Measurements from ENCODE around the gene CHRM2. TPM values are rescaled to one million over a fixed set of nuclear protein-coding genes. Genes with fewer than 3 reads are reported as not detected.

Gene CHRM2
- total RNA-seq, 1 experiment from 2014 or later: not detected

DNA sequence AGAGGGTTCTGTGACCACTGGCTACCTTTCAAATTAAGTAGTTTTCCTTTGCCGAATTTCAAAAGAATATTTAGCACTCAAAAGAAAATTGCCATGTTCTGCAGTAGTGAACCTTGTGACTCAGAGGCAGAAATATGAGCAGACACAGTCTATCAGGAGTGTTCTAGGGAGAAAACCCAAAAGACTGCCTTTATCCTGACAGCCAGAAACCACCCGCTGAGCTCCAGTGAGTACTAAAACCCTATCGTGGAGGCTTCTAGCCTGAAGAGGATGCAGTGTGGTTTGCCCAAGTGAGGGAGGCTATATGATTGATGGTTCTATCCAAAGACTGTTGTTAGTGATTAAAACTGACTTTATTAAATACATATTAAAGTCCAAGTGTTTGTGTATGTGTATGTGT lies 21.9 kb downstream of the CHRM2 start:
- Histone ChIP-seq H3K14ac (ENCODE audit: insufficient read depth, low read length) (no peak overlapping the region), H2BK5ac (ENCODE audit: insufficient read length, low read length) (no peak overlapping the region), H2AFZ (ENCODE audit: low read length) (no peak overlapping the region), H3K4ac (ENCODE audit: low read depth, low read length) (no peak overlapping the region), H4K20me1 (ENCODE audit: control insufficient read depth, insufficient read depth, insufficient read length) (no peaks in the 10 kb centered on the region), H3K4me2 (ENCODE audit: insufficient read depth, insufficient read length, low read length) (no peak overlapping the region), H4K91ac (ENCODE audit: insufficient read length, low read depth, low read length) (no peak overlapping the region), H3K4me1 (ENCODE audit: insufficient read depth, low read length) (peaks cover 3% of the 10 kb centered on the region; the same call in 1 of the 2 replicates), H3K9ac (ENCODE audit: extremely low read depth, insufficient read length, low read length) (no peak overlapping the region), H3K79me2 (ENCODE audit: insufficient read depth, low read length) (no peaks in the 10 kb centered on the region), H2BK15ac (ENCODE audit: low read depth, low read length) (no peak overlapping the region), H2BK20ac (ENCODE audit: low read depth, low read length, poor library complexity, severe bottlenecking) (no peak overlapping the region), H2BK12ac (ENCODE audit: insufficient read length, low read depth, low read length) (no peak overlapping the region), H3K27me3 (ENCODE audit: insufficient read depth, low read length) (no peaks in the 10 kb centered on the region), H3K27ac (ENCODE audit: insufficient read length, low read depth, low read length) (no peak overlapping the region), H2BK120ac (ENCODE audit: low read depth, low read length, poor library complexity, severe bottlenecking) (no peak overlapping the region), H3K9me3 (ENCODE audit: control insufficient read depth, low read depth, low read length) (no peaks in the 10 kb centered on the region), H3K23ac (ENCODE audit: insufficient read length, low read depth, low read length) (no peak overlapping the region), H4K8ac (replicated peaks; ENCODE audit: insufficient read length, low read depth, low read length) (no peak overlapping the region), H4K5ac (ENCODE audit: insufficient read length, low read depth, low read length) (no peak overlapping the region), H3K23me2 (ENCODE audit: insufficient read length, low read depth, low read length, poor library complexity, severe bottlenecking) (no peaks in the 10 kb centered on the region), H3K56ac (ENCODE audit: insufficient read length, low read depth, low read length) (no peak overlapping the region), H3T11ph (ENCODE audit: low read length) (no peak overlapping the region), H2AK5ac (ENCODE audit: insufficient read length, low read length) (no peak overlapping the region), H3K79me1 (ENCODE audit: insufficient read depth, low read depth, low read length, poor library complexity, severe bottlenecking) (no peaks in the 10 kb centered on the region), H3K18ac (ENCODE audit: insufficient read length, low read depth, low read length) (no peak overlapping the region)
- WGBS (ENCODE audit: extremely low coverage, insufficient read length, low lambda C conversion rate): no CpG with 5 or more reads among the region's 3 CpGs
- H3K27me3 Mint-ChIP-seq (ENCODE audit: low read depth): peaks cover 1% of the 10 kb centered on the region; the same call in 1 of the 2 replicates
- TF ChIP-seq, protein P1, sequence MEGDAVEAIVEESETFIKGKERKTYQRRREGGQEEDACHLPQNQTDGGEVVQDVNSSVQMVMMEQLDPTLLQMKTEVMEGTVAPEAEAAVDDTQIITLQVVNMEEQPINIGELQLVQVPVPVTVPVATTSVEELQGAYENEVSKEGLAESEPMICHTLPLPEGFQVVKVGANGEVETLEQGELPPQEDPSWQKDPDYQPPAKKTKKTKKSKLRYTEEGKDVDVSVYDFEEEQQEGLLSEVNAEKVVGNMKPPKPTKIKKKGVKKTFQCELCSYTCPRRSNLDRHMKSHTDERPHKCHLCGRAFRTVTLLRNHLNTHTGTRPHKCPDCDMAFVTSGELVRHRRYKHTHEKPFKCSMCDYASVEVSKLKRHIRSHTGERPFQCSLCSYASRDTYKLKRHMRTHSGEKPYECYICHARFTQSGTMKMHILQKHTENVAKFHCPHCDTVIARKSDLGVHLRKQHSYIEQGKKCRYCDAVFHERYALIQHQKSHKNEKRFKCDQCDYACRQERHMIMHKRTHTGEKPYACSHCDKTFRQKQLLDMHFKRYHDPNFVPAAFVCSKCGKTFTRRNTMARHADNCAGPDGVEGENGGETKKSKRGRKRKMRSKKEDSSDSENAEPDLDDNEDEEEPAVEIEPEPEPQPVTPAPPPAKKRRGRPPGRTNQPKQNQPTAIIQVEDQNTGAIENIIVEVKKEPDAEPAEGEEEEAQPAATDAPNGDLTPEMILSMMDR (conservative IDR thresholded peaks at IDR 0.05): no peak
- peaks cover 21 to 23% of the 10 kb centered on the region in 2 experiments for H3K4me1 Mint-ChIP-seq
- H3K4me3 Mint-ChIP-seq: no peak overlapping the region
- H3K27ac Mint-ChIP-seq: no peak overlapping the region
- no peak for DNase-seq
- H3K9me3 Mint-ChIP-seq: peaks cover 0 to 2% of the 10 kb centered on the region in 2 experiments; a peak in 1 of 5 replicates
- peaks cover 0 to 5% (median 2%) of the 10 kb centered on the region in 3 experiments; a peak in 4 of 7 replicates for H3K36me3 Mint-ChIP-seq (ENCODE audit: insufficient read depth in 1 of 3, low read depth in 3 of 3)
